HepG2 (cell line): ENCODE data around the gene WNT5B. TPM values are rescaled to one million over a fixed set of nuclear protein-coding genes. Genes with fewer than 3 reads are reported as not detected.

Experiments
- ARNT2 ChIP-seq: sonication (generic); formaldehyde crosslinking; IDR thresholded peaks from 2 replicates; pipeline ENCODE4 v1.8.0; 2022; ENCODE audit warnings: mild to moderate bottlenecking, low read depth, missing genetic modification reagents, moderate library complexity
- DMTF1 ChIP-seq: sonication (generic); formaldehyde crosslinking; IDR thresholded peaks from 2 replicates; pipeline ENCODE4 v1.4.0; 2020; ENCODE audit warnings: mild to moderate bottlenecking, missing genetic modification reagents
- KIAA2018 ChIP-seq: sonication (generic); formaldehyde crosslinking; IDR thresholded peaks from 2 replicates; pipeline ENCODE4 v1.5.0; 2020; ENCODE audit warnings: mild to moderate bottlenecking, missing genetic modification reagents, borderline replicate concordance
- KLF6 ChIP-seq: IDR thresholded peaks from 2 replicates; pipeline ENCODE4 v1.8.0; 2016; ENCODE audit warnings: missing biosample characterization, missing genetic modification reagents
- MTA3 ChIP-seq: sonication (generic); formaldehyde crosslinking; IDR thresholded peaks from 2 replicates; pipeline ENCODE4 v1.4.0; 2020; ENCODE audit warnings: missing genetic modification reagents
- RCOR2 ChIP-seq: IDR thresholded peaks from 2 replicates; pipeline ENCODE4 v1.6.1; 2016; ENCODE audit warnings: missing biosample characterization, missing genetic modification reagents
- RFXAP ChIP-seq: sonication (generic); formaldehyde crosslinking; IDR thresholded peaks from 2 replicates; pipeline ENCODE4 v1.4.0; 2020; ENCODE audit warnings: missing genetic modification reagents, borderline replicate concordance
- TAF15 ChIP-seq: fragments of 200-400 bp; formaldehyde crosslinking; IDR thresholded peaks from one replicate; pipeline ENCODE4 v1.6.1; 2018; ENCODE audit warnings: mild to moderate bottlenecking, low read depth, low read length; ENCODE audit not compliant: poor library complexity, severe bottlenecking
- ZC3H4 ChIP-seq: sonication (generic); formaldehyde crosslinking; IDR thresholded peaks from 2 replicates; pipeline ENCODE4 v1.4.0; 2020; ENCODE audit warnings: missing genetic modification reagents, borderline replicate concordance
- ZNF292 ChIP-seq: sonication (generic); formaldehyde crosslinking; IDR thresholded peaks from 2 replicates; pipeline ENCODE4 v1.8.1; 2022; ENCODE audit warnings: mild to moderate bottlenecking, low read depth, missing genetic modification reagents, borderline replicate concordance
- ZNF503 ChIP-seq: sonication (generic); formaldehyde crosslinking; IDR thresholded peaks from 2 replicates; pipeline ENCODE4 v1.4.0; 2020; ENCODE audit warnings: missing genetic modification reagents
- ZNF772 ChIP-seq: sonication (generic); formaldehyde crosslinking; IDR thresholded peaks from 2 replicates; pipeline ENCODE4 v1.5.0; 2020; ENCODE audit warnings: mild to moderate bottlenecking, missing genetic modification reagents
- ZSCAN12 ChIP-seq: sonication (generic); formaldehyde crosslinking; IDR thresholded peaks from 2 replicates; pipeline ENCODE4 v1.9.0; 2021; ENCODE audit warnings: mild to moderate bottlenecking, missing genetic modification reagents
- polyA plus RNA-seq, 8 experiments: library from polyadenylated mRNA; depleted of rRNA in 3 of 8; stranded (reverse) in 7 of 8; unstranded in 1 of 8; fragments of >200 nt; fragmentation: Illumina TruSeq in 4 of 8; extraction: Trizol in 4 of 8; gene quantifications; 2 replicates each; pipeline versions ENCODE4 v1.2.1 to v1.2.3, GENCODE V29; 2011 to 2016; ENCODE audit warnings: low read depth in 4 of 8, missing spikeins in 1 of 8, mixed read lengths in 1 of 8; ENCODE audit not compliant: insufficient read depth in 1 of 8
- total RNA-seq, 5 experiments: library from RNA; depleted of rRNA; stranded (reverse); fragments of >200 nt; fragmentation: Illumina TruSeq; extraction: Trizol; gene quantifications; 2 replicates each; pipeline ENCODE4 v1.2.3, GENCODE V29; 2016; ENCODE audit warnings: low read depth in 1 of 5
- TF ChIP-seq, protein P1 (sequence below): sonication (generic); formaldehyde crosslinking; IDR thresholded peaks from 2 replicates; pipeline ENCODE4 v1.4.0; 2020; ENCODE audit warnings: missing genetic modification reagents, borderline replicate concordance

Gene WNT5B
- total and polyA plus RNA-seq, 2 of the 13 experiments (the other 11 are each of a cell fraction or from before 2014, with no cell fraction given): 0.04 TPM; not detected in 1

DNA sequence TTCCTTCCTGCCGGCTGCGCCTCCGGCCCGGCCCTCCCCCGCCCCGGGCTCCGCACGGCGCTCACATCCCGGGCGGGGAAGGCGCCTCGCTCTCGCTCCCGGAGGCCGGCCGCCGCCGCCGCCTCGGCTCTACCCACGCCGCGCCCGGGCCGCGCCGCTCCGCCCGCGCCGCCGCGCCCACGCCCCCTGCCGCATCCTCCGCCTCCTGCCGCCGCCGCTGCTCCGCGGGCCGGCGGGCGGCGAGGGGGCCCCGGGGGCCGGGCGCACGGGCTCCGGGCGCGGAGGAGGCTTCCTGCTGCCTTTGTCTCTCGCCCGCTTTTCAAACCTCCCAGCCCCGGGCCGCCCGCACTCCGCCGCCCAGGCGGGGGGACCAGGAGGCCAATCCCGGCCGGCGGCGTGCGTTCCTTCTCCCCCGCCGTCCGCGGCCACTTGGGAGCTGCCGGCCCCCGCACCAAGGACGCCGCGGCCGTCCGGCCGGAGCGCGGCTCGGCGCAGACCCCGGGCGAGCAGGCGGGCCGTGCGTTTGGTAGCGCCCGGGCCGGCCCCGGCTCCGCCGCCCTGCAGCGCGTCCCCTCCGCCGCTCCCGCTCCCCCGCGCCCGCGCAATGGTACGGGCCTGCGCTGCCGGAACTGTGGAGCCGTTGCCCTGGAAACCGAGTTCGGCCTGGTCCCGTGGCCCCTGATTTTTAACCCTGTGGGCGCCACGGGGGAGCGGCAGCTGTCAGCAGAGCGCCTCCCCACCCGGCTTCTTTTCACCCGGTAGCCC is 34.6 kb upstream of the WNT5B start, which contains the start of gene FBXL14 (continued):
- TF ChIP-seq TAF15 (no peak), KLF6 (CRISPR knock-in tag) (peak; percentile 29; the same call in 1 of the 2 replicates), DMTF1 (no peak), ZNF772 (CRISPR knock-in tag) (no peak; the same call in 1 of the 2 replicates), ZC3H4 (CRISPR knock-in tag) (no peak), ZSCAN12 (CRISPR knock-in tag) (no peak), RCOR2 (no peak), MTA3 (CRISPR knock-in tag) (no peak), KIAA2018 (CRISPR knock-in tag) (no peak), ZNF292 (no peak), ZNF503 (CRISPR knock-in tag) (no peak), ARNT2 (CRISPR knock-in tag) (no peak), RFXAP (CRISPR knock-in tag) (no peak)
- TF ChIP-seq, protein P1, sequence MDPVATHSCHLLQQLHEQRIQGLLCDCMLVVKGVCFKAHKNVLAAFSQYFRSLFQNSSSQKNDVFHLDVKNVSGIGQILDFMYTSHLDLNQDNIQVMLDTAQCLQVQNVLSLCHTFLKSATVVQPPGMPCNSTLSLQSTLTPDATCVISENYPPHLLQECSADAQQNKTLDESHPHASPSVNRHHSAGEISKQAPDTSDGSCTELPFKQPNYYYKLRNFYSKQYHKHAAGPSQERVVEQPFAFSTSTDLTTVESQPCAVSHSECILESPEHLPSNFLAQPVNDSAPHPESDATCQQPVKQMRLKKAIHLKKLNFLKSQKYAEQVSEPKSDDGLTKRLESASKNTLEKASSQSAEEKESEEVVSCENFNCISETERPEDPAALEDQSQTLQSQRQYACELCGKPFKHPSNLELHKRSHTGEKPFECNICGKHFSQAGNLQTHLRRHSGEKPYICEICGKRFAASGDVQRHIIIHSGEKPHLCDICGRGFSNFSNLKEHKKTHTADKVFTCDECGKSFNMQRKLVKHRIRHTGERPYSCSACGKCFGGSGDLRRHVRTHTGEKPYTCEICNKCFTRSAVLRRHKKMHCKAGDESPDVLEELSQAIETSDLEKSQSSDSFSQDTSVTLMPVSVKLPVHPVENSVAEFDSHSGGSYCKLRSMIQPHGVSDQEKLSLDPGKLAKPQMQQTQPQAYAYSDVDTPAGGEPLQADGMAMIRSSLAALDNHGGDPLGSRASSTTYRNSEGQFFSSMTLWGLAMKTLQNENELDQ (CRISPR knock-in tag): no peak
